GM13976 (cell line): Measurements from ENCODE around the gene OR5B2.
"Not testable (repeated sequence)": the region's sequence is repeated elsewhere in the genome, so short reads cannot be mapped to it uniquely, and the experiment has no call there.

Source experiments
- DNase-seq: peaks from one replicate; pipeline ENCODE4 v3.0.0; 2012; ENCODE audit warnings: low spot score
- CTCF ChIP-seq: IDR thresholded peaks from 2 replicates; pipeline ENCODE4 v1.5.1; 2012; ENCODE audit warnings: borderline replicate concordance, mild to moderate bottlenecking; ENCODE audit not compliant: insufficient read depth; ENCODE audit errors: extremely low read depth, missing control alignments, control extremely low read depth
- in situ Hi-C: fragments of 300-500 bp; cut with MboI; formaldehyde crosslinking; loops from one replicate; pipeline ENCODE4 v1.12.0; 2022; ENCODE audit warnings: low sequenced_read_pairs, mixed read lengths, inconsistent platforms; ENCODE audit not compliant: unreplicated experiment

The OR5B2 gene

GRCh38 chr11:58442136-58442535, 14.2 kb upstream of the OR5B2 start, which contains the start of gene OR5B12:
OR5B12 (minus strand) TSS chr11:58442236; CDS start chr11:58440151, 2,085 bp downstream.
- DNase-seq, result no peak
- no peak for TF ChIP-seq CTCF
- in situ Hi-C loops, result no loop called here

DNA sequence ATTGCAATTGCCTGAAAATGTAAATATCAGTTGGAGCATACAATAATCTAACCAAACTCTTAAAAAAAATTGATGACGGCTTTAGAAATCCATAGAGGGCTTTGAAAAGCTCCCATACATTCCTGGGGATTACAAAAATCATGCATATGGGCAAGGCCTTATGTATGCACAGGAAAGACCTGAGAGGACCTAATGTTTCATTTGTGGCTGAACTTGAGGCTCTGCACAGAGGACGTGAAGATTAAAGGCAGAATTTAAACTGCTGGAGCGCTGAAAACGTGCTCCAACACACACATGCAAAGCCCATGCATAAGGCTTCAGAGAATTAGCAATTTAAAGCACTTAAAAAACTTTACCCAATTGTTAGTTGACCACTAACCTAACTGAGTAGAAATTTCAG, 10.6 kb upstream of the OR5B2 start:
- no peak for DNase-seq
- no peak for TF ChIP-seq CTCF
- in situ Hi-C loops, result no loop called here

GRCh38 chr11:58434217-58434616, 6.3 kb upstream of the OR5B2 start:
- no peak for DNase-seq
- no peak for TF ChIP-seq CTCF
- in situ Hi-C loops, result no loop called here

DNA sequence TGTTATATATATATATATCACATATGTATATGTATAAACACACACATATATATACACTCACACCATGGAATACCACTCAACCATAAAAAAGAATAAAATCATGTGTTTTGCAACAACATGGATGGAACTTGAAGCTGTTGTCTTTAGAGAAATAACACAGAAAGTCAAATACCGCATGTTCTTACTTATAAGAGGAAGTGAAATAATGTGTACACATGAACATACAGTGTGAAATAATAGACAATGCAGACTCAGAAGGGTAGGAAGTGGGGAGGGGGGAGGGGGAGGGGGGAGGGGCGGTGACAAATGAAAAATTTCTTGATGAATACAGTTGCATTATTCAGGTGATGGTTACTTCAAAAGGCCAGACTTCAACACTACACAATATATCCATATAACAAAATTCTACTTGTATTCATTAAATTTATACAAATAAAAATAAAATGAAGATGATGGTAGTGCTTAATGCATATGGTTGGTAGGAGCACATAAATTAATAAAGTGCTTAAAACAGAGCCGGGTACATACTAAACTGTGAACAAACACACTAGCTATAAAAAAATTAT, 5.8 kb upstream of the OR5B2 start:
- in situ Hi-C loops, result no loop called here
- DNase-seq, result no peak
- TF ChIP-seq CTCF, result no peak

DNA sequence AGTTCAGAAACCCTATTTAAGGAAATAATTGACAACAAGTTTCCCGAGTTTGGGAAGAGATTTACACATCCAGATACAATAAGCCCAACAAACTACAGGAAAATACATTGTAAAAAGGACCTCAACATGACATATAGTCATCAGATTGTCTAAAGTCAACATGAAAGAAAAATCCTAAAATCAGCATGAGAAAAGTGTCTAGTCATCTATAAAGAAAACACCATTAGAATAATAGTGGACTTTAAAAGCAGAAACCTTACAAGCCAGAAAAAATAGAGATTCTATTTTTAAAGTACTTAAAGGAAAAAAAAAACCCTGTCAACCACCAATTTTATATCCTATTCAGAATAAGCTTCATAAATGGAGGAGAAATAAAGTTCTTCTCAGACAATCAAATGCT, 1.4 kb upstream of the OR5B2 start:
- TF ChIP-seq CTCF, result no peak
- DNase-seq, result no peak
- in situ Hi-C loops, result no loop called here

DNA sequence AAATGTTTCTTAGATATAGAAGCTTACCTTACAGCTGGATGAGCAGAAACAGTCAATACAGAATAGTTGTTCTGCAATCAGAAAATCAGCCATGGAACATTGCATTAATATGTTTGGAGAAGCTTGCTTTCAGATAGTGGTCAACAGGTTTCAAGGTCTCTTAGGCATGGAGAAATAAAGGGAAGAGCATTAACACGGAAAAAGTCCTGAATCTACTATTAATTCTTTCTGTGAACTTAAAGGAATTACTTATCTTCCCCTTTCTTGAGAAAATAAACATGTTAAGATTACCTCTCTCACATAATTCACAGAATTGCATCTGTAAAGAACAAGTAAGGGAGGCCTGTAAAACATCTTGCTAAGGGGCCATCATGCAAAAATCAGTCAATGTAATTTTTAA, 21.1 kb downstream of the OR5B2 start, which contains the start of gene OR5B3:
OR5B3 (minus strand) TSS at position 101 of the 400 bp plus-strand sequence. CDS start 3,465 bp downstream, outside the sequence.
- in situ Hi-C loops, result no loop called here
- DNase-seq, result no peak
- TF ChIP-seq CTCF, result no peak

DNA sequence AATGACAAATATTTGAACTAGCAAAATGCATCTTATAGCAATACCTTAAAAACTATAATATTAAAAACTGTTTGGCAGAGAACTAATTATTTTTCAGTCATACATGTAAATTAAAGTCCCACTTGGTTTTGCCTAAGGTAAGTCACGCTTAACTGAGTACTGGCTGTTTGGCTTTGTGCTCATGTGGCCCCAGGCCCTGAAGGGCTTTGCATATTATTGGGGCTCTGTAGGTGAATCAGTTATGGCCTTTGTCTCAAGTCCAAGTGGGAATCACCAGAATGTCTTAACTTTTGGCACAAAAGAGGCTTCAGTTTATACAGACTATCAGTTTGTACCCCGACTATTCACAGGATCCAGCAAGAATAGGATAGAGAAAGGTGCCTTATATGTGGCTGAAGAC, 28.3 kb downstream of the OR5B2 start:
- in situ Hi-C loops, DNase-seq: not testable (repeated sequence)
